CD4-positive, alpha-beta T cell treated with Interleukin-6 at 100 ng/mL for 8 hours (primary cell): ENCODE data around the gene PRDX4.
"Not testable (repeated sequence)": the region's sequence is repeated elsewhere in the genome, so short reads cannot be mapped to it uniquely, and the experiment has no call there.

Source experiments
- DNase-seq: peaks from one replicate; pipeline ENCODE4 v3.0.0-alpha.2; 2020; ENCODE audit warnings: mixed read lengths, low spot score

Gene PRDX4

DNA sequence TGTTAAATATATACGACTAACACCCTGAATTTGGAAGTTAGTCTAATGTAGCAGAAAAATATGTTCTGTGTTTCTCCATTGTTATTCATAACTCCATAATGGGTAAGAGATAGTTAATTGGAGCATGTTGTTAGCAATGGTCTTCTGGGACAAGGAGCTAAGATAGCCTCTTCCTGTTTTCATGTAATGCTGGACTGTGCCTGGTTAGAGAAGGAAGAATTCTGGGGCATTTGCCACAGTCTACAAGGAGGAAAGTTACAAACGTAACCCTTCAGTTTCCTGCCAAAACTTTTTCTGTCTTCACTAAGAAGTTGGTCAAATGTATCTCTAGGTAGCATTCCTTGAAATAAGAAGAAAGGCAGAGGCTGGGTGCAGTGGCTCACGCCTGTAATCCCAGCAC lies 5.8 kb downstream of the PRDX4 start:
- no peak for DNase-seq

DNA sequence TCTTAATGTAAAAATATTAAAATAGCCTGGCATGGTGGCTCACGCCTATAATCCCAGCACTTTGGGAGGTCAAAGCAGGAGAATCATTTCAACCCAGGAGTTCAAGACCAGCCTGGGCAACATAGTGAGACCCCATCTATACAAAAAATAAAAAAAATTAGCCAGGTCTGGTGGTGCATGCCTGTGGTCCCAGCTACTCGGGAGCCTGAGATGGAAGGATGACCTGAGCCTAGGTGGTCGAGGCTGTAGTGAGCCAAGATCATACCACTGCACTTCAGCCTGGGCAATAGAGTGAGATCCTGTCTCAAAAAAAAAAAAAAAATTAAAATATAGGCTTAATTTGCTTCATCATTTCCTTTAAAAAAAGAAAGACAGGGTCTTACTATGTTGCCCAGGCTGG lies 9.2 kb downstream of the PRDX4 start:
- not testable (repeated sequence) for DNase-seq

DNA sequence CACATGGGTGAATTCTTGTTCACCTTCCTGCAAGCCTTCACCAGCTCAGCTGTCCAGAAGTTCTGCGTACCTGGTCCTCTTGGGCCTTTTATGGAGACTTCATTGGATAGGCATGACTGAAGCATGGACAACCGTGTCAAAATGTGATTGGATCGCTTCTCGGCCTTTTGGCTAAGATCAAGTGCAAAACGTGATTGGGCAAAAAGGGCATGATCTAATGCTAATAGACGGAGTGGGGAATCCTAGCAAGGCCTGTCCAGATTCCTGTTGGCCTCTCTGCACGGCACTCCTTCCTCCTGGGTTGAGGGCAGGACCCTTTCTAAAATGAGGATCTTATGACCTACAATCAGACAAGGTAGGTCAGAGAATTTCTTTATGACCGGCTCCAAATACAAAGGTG lies 24.9 kb downstream of the PRDX4 start:
- no peak for DNase-seq

DNA sequence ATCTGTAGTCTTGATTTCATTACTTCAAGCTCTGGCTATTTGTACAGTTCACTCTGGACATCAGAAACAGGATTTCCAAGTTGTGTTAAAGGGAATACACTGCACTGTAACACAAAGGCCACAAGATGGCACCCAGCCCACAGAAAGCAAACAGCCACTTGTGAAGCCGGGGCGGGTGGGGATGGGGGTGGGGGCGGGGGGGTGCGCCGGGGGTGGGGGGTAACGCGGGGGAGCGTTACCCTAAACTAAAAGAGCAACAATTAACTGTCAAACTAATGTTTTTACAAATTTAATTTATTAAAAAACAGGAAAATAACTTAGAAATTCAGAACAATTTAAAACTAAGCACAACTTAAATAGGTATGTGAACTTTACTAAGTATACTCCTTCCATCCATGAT lies 27.3 kb downstream of the PRDX4 start:
- DNase-seq, result peak; percentile 38

DNA sequence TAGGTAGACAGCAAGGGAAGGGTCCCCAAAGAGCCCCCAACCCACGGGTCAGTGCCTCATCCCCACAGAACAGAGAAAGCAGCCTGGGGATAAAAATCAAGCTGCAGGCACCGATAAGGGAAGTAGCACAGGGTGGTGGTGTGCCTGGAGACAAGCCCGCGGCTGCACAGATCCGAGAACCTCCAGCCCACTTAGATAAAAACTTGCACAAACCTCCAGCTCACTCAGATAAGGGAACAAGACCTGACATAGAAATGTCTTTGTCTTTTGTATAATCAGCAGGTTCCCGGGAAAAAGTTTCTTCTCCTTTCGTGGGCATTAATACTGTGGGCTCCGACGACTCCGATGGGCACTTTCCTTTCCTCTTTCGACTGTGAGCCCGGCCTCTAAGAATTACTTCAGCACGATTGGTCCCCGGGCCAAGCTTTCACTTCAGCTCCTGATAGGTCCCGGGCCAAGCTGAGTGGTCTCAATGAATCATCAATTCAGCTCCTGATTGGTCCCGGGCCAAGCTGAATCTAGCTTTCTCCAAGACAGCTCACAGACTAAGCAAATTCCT lies 32.4 kb downstream of the PRDX4 start:
- DNase-seq, result no peak

DNA sequence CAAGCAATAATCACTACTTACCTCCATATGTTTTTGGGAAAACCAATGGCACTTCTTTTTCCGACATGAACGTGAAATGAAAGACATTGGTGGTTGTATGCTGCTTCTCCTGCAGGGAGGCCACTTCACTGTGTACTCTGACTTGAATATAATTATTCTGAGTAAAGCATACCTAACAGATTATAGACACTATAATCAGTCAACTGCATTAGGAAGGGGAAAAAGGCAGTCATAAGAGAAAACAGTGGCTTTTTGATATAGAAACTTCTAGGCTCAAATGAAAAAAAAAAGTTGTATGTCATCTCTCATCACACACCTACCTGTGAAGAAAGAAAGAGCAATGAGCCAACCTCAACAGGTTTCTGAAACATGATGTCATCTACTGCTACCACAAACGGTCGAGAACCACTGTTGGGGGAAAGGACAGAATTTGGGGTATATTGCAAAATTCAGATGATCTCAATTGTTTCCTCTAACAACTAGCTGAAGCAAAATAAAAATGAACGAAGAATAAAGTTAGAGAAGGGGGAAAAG lies 37.4 kb downstream of the PRDX4 start:
- no peak for DNase-seq

DNA sequence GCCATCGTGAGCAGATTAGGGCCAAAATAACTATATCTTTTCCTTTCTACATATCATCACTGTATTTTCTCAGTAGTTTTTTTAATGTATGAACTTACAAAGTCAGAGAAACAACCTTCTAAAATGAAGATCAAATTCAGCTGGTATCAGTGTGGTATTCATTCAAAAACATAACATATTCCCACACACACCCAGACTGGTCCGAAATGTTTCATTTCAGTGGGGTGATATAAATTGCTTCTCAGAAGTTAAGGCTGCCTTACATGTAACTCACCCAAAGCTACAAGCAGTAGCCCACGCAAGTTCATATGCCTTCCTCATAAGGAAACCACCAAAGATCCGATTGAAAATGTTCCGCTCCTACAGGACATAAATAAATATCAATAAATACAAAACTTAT lies 37.9 kb downstream of the PRDX4 start:
- DNase-seq, result no peak

DNA sequence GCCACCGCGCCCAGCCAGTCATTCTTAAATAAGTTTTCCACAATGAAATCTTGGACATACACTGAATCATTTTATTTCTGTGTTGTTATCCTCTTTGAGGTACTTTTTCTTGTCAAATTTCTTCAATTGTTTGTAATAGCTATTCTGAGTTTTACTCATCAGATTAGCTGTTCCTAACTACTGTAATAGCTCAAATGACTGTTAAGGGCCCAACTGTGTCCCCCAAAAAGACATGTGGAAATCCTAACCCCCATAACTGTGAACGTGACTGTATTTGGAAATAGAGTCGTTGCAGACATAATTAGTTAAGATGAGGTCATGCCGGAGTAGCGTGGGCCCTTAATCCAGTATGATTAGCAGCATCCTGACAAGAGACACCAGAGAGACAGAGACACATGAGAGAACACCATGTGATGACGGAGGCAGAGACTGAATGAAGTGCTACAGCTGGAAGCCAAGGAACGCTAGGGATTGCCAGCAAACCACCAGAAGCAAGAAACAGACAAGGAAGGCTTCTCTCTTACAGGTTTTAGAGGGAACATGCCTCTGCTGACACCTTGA lies 52.9 kb downstream of the PRDX4 start:
- DNase-seq, result no peak

DNA sequence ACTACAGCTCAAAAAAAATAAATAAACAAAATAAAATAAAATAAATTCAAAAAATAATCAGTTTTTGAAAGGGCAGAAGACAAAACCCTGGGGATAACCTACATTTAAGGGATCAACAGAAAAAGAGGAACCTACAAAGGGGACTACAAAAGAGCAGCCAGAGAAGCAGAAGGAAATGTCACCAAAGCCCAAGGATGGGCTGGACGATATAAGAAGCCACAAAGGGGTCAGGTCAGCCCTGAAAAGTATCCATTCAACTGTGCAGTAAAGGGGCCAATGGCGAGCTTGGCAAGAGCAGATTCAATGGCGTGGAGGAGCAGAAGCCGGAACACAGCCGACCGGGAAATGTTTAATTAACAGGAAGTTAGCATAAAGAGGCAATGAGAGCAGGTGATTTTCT lies 58.9 kb downstream of the PRDX4 start:
- no peak for DNase-seq

DNA sequence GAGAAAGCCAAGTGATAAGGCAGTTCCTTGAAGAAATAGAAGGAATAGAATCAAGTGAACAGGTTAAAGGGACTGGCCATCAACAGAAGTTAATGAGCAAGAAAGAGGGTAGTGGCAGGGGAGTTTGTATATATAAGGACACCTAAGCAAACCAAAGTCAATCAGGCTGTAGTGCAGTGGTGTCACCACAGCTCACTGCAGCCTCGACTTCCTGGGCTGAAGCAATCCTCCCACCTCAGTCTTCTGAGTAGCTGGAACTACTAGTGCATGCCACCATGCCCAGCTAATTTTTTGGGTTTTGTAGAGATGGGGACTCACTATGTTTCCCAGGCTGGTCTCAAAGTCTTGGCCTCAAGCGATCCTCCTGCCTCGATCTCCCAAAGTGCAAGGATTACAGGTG lies 59.9 kb downstream of the PRDX4 start:
- DNase-seq, result no peak

DNA sequence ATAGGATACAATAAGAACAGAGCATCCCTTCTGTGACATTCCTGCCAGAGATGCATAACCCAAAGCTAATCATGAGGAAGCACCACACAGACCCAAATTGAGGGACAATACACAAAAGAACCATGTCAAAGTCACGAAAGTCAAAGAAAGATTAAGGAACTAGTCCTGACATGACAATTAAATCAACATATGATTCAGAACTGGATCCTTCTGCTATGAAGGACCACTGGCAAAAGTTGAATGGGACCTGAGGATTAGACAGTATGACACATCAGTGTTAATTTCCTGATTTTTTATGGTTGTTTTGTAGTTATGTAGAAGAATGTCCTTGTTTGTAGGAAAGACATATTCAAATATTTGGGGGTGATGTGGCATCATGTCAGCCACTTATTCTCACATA lies 61.9 kb downstream of the PRDX4 start:
- DNase-seq, result no peak

DNA sequence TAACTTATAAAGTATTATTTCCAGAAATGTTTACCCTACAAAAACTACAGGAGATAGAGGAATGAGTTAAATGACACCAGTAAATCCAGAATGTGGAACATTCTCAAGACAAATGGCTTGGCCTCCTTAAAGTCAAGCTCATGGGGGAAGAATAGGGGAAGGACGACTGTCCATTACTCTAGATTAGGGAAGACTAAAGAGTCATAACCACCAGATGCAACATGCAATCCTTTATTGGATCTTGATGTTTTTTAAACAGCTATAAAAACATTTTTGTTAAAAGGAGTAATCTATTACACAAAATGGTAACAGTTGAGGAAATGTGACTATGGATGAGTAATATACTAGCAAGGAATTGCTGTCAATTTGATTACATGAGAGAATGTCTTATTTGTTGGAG lies 64.7 kb downstream of the PRDX4 start:
- DNase-seq, result no peak

DNA sequence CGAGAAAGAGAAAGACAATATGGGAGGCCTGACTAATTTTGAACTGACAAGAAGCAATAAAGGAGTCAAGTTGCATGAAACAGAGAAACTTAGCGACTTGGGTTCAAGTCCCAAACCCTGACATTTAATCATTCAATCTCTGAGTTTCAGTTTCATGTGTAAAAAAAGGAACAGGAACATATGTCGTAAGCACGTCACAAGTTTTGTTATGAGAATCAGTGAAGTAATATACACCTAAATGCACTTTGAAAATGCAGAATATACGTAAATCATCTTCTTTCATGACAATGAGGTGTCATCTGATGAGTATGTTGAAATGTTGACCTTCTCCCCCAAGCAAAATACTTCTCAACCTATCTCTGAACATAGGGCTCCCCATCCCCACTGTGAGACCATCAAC lies 65.4 kb downstream of the PRDX4 start:
- DNase-seq, result no peak
